Activated CD4-positive, alpha-beta T cell treated with anti-CD3 and anti-CD28 coated beads for 48 hours (primary cell): ENCODE data around the gene HSPE1.
A peak's percentile ranks its signal among the peaks of the same experiment; 100 is the strongest.
"Not testable (repeated sequence)": the region's sequence is repeated elsewhere in the genome, so short reads cannot be mapped to it uniquely, and the experiment has no call there.

ENCODE experiments used
- DNase-seq: peaks from one replicate; pipeline ENCODE4 v3.0.0-alpha.2; 2020

HSPE1 gene

GRCh38 chr2:197498937-197499593 lies 1.1 kb upstream of the HSPE1 start:
- DNase-seq = peak; percentile 68

- DNase-seq = no peak
These were observed 438 bp downstream of the HSPE1 start for GRCh38 chr2:197500503-197501131.

DNA sequence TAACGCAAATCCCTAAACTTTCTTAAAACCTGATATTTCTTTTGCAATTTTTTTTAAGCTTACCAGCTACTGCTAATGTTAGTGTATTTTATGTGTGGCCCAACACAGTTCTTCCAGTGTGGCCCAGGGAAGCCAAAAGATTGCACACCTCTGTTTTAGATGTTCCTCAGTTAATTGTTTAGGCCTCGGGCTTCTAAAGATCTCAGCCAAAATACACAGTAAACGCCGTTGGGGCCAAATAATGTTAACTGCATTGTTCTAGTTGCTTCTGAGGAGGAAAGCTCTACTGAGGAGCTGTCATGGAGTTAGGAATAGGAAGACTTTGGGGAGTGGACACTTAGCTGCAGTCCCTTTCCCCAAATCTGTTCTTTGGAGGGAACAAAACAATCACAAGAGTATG lies 2.0 kb downstream of the HSPE1 start:
- no peak for DNase-seq

GRCh38 chr2:197502685-197503084 lies 2.5 kb downstream of the HSPE1 start:
- DNase-seq = no peak

DNA sequence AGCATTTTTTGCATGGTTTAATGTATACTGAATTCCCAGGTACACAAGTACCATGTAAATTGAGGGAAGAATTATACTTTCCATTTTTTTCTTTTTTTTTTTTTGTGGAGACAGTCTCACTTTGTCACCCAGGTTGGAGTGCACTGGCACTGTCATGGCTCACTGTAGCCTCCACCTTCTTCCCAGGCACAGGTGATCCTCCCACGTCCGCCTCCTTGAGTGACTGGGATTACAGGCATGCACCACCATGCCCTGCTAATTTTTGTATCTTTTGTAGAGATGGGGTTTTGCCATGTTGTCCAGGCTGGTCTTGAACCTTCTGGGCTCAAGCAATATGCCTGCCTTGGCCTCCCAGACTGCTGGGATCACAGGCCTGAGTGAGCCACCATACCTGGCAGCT lies 3.8 kb downstream of the HSPE1 start:
- DNase-seq = no peak

DNA sequence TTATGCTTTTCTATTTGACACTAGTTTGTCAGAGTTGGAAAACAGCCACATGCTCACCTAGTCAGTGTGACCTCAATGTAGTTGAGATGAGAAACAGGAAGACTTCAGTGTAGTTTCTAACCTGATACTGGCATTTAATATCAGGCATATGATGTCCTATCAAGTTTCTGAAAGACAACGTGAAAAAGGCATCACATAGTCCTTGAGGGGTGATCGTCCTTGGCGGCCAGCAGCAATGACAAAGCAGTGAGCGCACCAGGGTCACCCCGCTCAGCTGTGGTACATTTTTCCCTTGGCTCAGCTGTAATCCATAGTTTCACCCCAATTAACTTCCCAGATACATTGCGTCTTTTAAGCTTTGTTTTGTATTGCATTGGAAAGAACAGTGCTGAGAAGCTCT lies 4.3 kb downstream of the HSPE1 start:
- DNase-seq = no peak

- no peak for DNase-seq
These were observed 6.5 kb downstream of the HSPE1 start for GRCh38 chr2:197506658-197507057.

DNA sequence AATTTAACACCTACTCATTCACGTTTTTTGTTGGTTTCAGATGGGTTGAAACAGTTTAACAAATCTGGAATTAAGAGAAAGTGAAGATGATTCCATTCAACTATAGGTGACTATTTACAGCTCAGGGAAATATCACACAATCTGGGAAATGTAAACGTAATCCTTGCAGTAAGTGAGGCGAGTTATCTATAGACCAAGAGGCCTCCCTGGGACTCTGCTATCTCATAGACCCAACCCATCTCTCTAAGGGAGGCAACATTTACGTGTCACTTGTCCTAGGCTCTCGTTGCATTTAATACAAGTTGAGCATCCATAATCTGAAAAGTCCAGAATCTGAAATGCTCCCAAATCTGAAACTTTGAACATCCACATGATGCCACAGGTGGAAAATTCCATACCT lies 13.7 kb downstream of the HSPE1 start:
- DNase-seq = no peak

DNA sequence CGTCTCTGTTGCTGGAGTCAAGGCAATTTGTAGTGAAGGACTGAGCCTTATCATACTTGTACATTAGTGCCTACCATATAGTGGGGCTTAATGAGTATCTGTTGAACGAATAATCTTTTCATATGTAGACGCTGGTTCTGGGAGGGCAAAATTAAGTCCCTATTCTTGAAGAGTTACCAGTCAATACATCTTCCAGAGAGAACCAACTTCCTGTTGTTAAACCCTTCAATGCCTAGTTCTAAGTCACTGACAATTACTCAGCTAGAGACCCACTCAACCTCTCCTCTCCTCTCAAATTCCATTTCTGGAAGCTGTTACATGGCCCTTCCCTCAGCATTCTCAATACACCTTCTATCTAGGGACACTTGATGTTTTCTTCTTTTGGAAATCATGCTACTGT lies 14.6 kb downstream of the HSPE1 start:
- DNase-seq = no peak

GRCh38 chr2:197515315-197515738 lies 15.1 kb downstream of the HSPE1 start:
- no peak for DNase-seq

- DNase-seq = peak; percentile 95
These were observed 15.7 kb downstream of the HSPE1 start, which contains the start of gene MOB4 for GRCh38 chr2:197515739-197516392. Gene MOB4, plus strand, starts transcription at chr2:197516066. Its CDS starts 21 bp downstream, at chr2:197516087.

DNA sequence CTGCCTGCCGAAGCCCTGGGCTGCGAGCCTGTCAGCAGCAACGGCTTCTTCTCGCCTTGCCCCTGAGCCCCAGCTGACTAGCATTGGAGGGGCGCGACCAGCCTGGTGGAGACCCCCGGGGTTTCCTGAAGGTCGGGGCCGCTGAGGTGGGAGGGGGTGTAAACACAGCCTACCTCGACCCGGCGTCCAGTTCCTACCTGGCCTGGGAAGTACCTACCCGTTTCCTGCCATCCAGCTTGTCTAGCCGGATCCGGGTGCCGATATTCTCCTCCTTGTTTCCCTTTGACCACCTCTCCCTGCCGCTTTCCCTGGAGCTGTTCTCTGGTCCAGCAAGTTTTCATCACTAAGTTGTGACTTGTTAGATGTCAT lies 16.2 kb downstream of the HSPE1 start:
- DNase-seq = peak; percentile 31

DNA sequence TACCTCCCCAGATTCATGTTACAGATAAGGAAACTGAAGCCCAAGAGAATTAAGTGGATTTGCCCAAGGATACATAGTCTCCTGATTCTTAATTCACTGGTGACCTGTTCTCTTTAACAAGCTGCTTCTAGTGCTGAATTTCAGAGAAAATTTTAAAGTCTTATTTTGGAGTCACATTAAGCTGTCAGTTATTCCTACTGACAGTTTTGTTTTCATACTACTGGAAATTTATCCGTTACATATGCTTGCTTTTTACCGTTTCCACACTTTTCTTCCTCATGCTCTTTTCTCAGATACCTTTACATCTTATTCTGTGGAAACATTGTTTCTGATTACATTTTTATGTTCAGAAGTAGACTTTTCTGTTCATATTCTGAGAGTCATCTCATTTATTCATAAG lies 17.0 kb downstream of the HSPE1 start:
- no peak for DNase-seq

DNA sequence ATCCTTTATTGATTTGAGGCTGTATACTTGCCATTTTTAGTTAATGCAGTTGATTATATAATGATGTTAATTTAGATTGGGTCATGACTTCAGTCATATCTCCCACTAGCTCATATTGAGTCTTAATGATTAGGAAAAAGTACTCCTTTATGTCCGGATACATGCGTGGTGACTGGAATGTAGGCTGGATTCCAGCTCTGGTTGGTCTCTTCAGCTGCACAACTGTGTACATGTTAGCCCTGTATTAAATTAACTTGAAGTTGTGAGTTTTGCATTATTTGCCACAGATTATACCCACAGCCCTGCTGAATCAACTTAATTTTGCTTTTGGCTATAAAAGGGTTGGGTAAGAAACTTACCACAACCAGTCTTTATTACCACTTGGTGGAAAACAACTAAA lies 38.2 kb downstream of the HSPE1 start:
- no peak for DNase-seq

GRCh38 chr2:197539734-197540133 lies 39.6 kb downstream of the HSPE1 start:
- no peak for DNase-seq

GRCh38 chr2:197543206-197543605 lies 43.0 kb downstream of the HSPE1 start:
- DNase-seq = no peak

- DNase-seq = no peak
These were observed 47.2 kb downstream of the HSPE1 start for GRCh38 chr2:197547163-197547900.

DNA sequence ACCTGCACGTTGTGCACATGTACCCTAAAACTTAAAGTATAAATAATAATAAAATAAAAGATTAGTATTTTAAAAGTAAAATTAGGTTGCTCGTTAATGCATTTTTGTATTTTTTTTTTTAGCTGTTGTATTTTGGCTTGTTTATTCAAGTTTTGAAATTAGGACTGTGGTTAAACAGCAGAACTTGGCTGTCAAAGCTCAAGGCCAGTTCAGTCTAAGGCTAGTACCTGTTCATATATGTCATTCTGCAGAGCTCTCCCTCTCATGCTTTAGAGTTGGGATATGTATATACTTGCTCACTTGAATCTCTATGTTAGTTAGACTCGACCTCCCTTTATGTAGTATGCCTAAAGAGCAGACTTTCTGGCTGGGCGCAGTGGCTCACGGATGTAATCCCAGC lies 48.4 kb downstream of the HSPE1 start:
- no peak for DNase-seq

- not testable (repeated sequence) for DNase-seq
These were observed 51.1 kb downstream of the HSPE1 start for GRCh38 chr2:197551260-197551659.
